IMR-90 (cell line): ENCODE results near the gene CEP72. TPM values are rescaled to one million over a fixed set of nuclear protein-coding genes. Genes with fewer than 3 reads are reported as not detected.

Experiments used
- ATAC-seq: fragments of 200-7000 bp; cut with Tn5 transposase; 2 replicates; pipeline ENCODE4 v1.9.1; 2020; ENCODE audit warnings: low read depth, mild to moderate bottlenecking, moderate library complexity
- BruUV-seq: library from RNA; stranded (reverse); fragments of 400-500 nt; replicated peaks from 2 replicates; lab custom pipeline; 2021; lab: Mats Ljungman, UMichigan
- CTCF ChIA-PET: fragments of 300-600 bp; formaldehyde crosslinking; extraction: SDS; loops from one replicate; lab custom pipeline; 2021; ENCODE audit warnings: antibody characterized with exemption; lab: Yijun Ruan, JAX
- POLR2A ChIA-PET: fragments of 300-600 bp; sonication (Branson Sonifier 250); formaldehyde crosslinking; loops from one replicate; lab custom pipeline; 2022; ENCODE audit warnings: antibody characterized with exemption; ENCODE audit not compliant: unreplicated experiment; lab: Charles Lee
- DNase-seq: peaks from one replicate; pipeline ENCODE4 v3.0.0; 2013
- H2AFZ ChIP-seq: replicated peaks from 2 replicates; pipeline ENCODE3; 2013; ENCODE audit warnings: low read length, mild to moderate bottlenecking; ENCODE audit not compliant: poor library complexity
- H2AK5ac ChIP-seq: 2 replicates; pipeline ENCODE4 v1.6.1; 2013; ENCODE audit warnings: low read depth, low read length, inconsistent platforms
- H2AK9ac ChIP-seq: replicated peaks from 2 replicates; pipeline ENCODE3; 2013; ENCODE audit warnings: mild to moderate bottlenecking, low read depth, low read length, moderate library complexity; ENCODE audit not compliant: poor library complexity
- H2BK120ac ChIP-seq: 2 replicates; pipeline ENCODE4 v1.6.1; 2013; ENCODE audit warnings: low read depth, low read length, inconsistent platforms
- H2BK15ac ChIP-seq: 3 replicates; pipeline ENCODE4 v1.6.1; 2013; ENCODE audit warnings: low read depth, low read length, inconsistent platforms
- H2BK20ac ChIP-seq: 2 replicates; pipeline ENCODE4 v1.6.1; 2013; ENCODE audit warnings: low read depth, mild to moderate bottlenecking, inconsistent platforms, low read length, moderate library complexity
- H2BK5ac ChIP-seq: 2 replicates; pipeline ENCODE4 v1.6.1; 2013; ENCODE audit warnings: mild to moderate bottlenecking, low read depth, low read length, inconsistent platforms; ENCODE audit not compliant: poor library complexity, severe bottlenecking
- H3K14ac ChIP-seq: replicated peaks from 2 replicates; pipeline ENCODE4 v1.6.1; 2013; ENCODE audit warnings: low read depth, low read length, inconsistent platforms
- H3K18ac ChIP-seq: 2 replicates; pipeline ENCODE4 v1.6.1; 2013; ENCODE audit warnings: low read depth, low read length, control low read depth
- H3K23ac ChIP-seq: 2 replicates; pipeline ENCODE4 v1.6.1; 2013; ENCODE audit warnings: low read depth, low read length, inconsistent platforms
- H3K27ac ChIP-seq: 2 replicates; pipeline ENCODE4 v1.5.1; 2013; ENCODE audit warnings: mild to moderate bottlenecking, control low read depth, low read length; ENCODE audit not compliant: insufficient read depth
- H3K27me3 ChIP-seq: 2 replicates; pipeline ENCODE4 v1.6.1; 2013; ENCODE audit warnings: low read length; ENCODE audit not compliant: control insufficient read depth, insufficient read depth
- H3K36me3 ChIP-seq: 2 replicates; pipeline ENCODE4 v1.6.1; 2013; ENCODE audit warnings: low read length, mixed read lengths; ENCODE audit not compliant: control insufficient read depth, insufficient read depth
- H3K4ac ChIP-seq: 2 replicates; pipeline ENCODE4 v1.6.1; 2013; ENCODE audit warnings: low read depth, low read length, inconsistent platforms
- H3K4me1 ChIP-seq: 2 replicates; pipeline ENCODE4 v1.6.1; 2013; ENCODE audit warnings: low read length, mixed read lengths; ENCODE audit not compliant: control insufficient read depth, insufficient read depth
- H3K4me2 ChIP-seq: 2 replicates; pipeline ENCODE4 v1.6.1; 2013; ENCODE audit warnings: low read depth, mild to moderate bottlenecking, control low read depth, low read length, moderate library complexity
- H3K4me3 ChIP-seq: 2 replicates; pipeline ENCODE4 v1.5.1; 2013; ENCODE audit warnings: low read depth, mild to moderate bottlenecking, control low read depth, low read length, moderate library complexity; ENCODE audit not compliant: insufficient read depth
- H3K56ac ChIP-seq: 2 replicates; pipeline ENCODE4 v1.6.1; 2013; ENCODE audit warnings: low read length, inconsistent platforms; ENCODE audit not compliant: insufficient read depth; ENCODE audit errors: extremely low read depth
- H3K79me1 ChIP-seq, 2 experiments: 2 replicates each; pipeline ENCODE4 v1.6.1; 2013; ENCODE audit warnings: low read length in 2 of 2, inconsistent platforms in 1 of 2, low read depth in 1 of 2
- H3K9ac ChIP-seq: 2 replicates; pipeline ENCODE4 v1.6.1; 2013; ENCODE audit warnings: low read depth, low read length, control low read depth
- H3K9me1 ChIP-seq: 2 replicates; pipeline ENCODE4 v1.6.1; 2013; ENCODE audit warnings: low read length, inconsistent platforms; ENCODE audit not compliant: insufficient read depth
- H3K9me3 ChIP-seq: 2 replicates; pipeline ENCODE4 v1.6.1; 2013; ENCODE audit warnings: low read length; ENCODE audit not compliant: control insufficient read depth, insufficient read depth
- H4K20me1 ChIP-seq: 2 replicates; pipeline ENCODE4 v1.6.1; 2013; ENCODE audit warnings: low read length, inconsistent platforms; ENCODE audit not compliant: insufficient read depth
- H4K5ac ChIP-seq: 2 replicates; pipeline ENCODE4 v1.6.1; 2013; ENCODE audit warnings: mild to moderate bottlenecking, low read depth, low read length, control low read depth
- H4K8ac ChIP-seq, 2 experiments: 2 replicates each; pipeline ENCODE4 v1.6.1; 2013; ENCODE audit warnings: low read depth in 2 of 2, low read length in 2 of 2, control low read depth in 1 of 2, inconsistent platforms in 1 of 2
- H4K91ac ChIP-seq: 2 replicates; pipeline ENCODE4 v1.6.1; 2013; ENCODE audit warnings: low read depth, low read length, inconsistent platforms; ENCODE audit not compliant: insufficient read depth
- BHLHE40 ChIP-seq: fragments of 150-350 bp; IDR thresholded peaks from 2 replicates; pipeline ENCODE4 v1.6.1; 2016; ENCODE audit warnings: mild to moderate bottlenecking, low read depth, low read length
- CEBPB ChIP-seq: IDR thresholded peaks from 2 replicates; pipeline ENCODE4 v1.6.1; 2012; ENCODE audit warnings: low read depth, low read length, improper control_type of control experiment
- MXI1 ChIP-seq: IDR thresholded peaks from 2 replicates; pipeline ENCODE4 v1.6.1; 2012; ENCODE audit warnings: low read depth, mild to moderate bottlenecking, low read length, moderate library complexity, borderline replicate concordance
- NFE2L2 ChIP-seq: fragments of 150-350 bp; IDR thresholded peaks from 2 replicates; pipeline ENCODE4 v1.6.1; 2016; ENCODE audit warnings: low read depth, mild to moderate bottlenecking, low read length
- POLR2A ChIP-seq: IDR thresholded peaks from 2 replicates; pipeline ENCODE4 v1.6.1; 2012; ENCODE audit warnings: mild to moderate bottlenecking, low read depth, low read length
- RAD21 ChIP-seq: IDR thresholded peaks from 2 replicates; pipeline ENCODE4 v1.6.1; 2012; ENCODE audit warnings: low read length, improper control_type of control experiment
- RFX5 ChIP-seq: IDR thresholded peaks from 2 replicates; pipeline ENCODE4 v1.8.0; 2012; ENCODE audit warnings: low read depth, mild to moderate bottlenecking, low read length, moderate library complexity
- WGBS, 2 experiments: methylation state at CpG; one replicate each; pipeline versions ENCODE4 v1.1.5 to v1.1.7; 2013; ENCODE audit warnings: missing lambda C conversion rate in 2 of 2; ENCODE audit not compliant: insufficient read length in 1 of 2; ENCODE audit errors: extremely low coverage in 2 of 2; 5-methylcytosine and 5-hydroxymethylcytosine counted together
- dilution Hi-C: fragments of 300-500 bp; cut with HindIII; formaldehyde crosslinking; loops from one replicate; pipeline ENCODE4 v1.14.3; 2018; ENCODE audit warnings: low sequenced_read_pairs; ENCODE audit not compliant: unreplicated experiment
- in situ Hi-C: fragments of 300-500 bp; cut with MboI; formaldehyde crosslinking; loops from 3 replicates; pipeline ENCODE4 v1.14.3; 2019; ENCODE audit warnings: low sequenced_read_pairs, inconsistent platforms, mixed read lengths
- intact Hi-C: fragments of 100-400 bp; cut with micrococcal nuclease; formaldehyde crosslinking; loops from 2 replicates; pipeline ENCODE4 v1.10.0; 2022
- polyA plus RNA-seq, 3 experiments: library from polyadenylated mRNA; depleted of rRNA; stranded (reverse); fragments of >200 nt; gene quantifications; 2 replicates each; pipeline ENCODE4 v1.2.3, GENCODE V29; 2012; ENCODE audit warnings: low replicate concordance in 1 of 3
- total RNA-seq: library from RNA; depleted of rRNA; stranded (reverse); fragments of >200 nt; gene quantifications from 2 replicates; pipeline ENCODE4 v1.2.3, GENCODE V29; 2012
- TF ChIP-seq, protein P1 (sequence below): conservative IDR thresholded peaks from 2 replicates; pipeline ENCODE4 v1.5.1; 2012; ENCODE audit warnings: mild to moderate bottlenecking, low read depth, low read length, improper control_type of control experiment
- TF ChIP-seq, protein P2 (sequence below): fragments of 150-350 bp; IDR thresholded peaks from 2 replicates; pipeline ENCODE4 v1.6.1; 2016; ENCODE audit warnings: low read depth, mild to moderate bottlenecking, low read length, moderate library complexity, borderline replicate concordance

CEP72 gene
- total and polyA plus RNA-seq, 2 of the 4 experiments (the other 2 are of a cell fraction), result 2.9 to 4.3 TPM

DNA sequence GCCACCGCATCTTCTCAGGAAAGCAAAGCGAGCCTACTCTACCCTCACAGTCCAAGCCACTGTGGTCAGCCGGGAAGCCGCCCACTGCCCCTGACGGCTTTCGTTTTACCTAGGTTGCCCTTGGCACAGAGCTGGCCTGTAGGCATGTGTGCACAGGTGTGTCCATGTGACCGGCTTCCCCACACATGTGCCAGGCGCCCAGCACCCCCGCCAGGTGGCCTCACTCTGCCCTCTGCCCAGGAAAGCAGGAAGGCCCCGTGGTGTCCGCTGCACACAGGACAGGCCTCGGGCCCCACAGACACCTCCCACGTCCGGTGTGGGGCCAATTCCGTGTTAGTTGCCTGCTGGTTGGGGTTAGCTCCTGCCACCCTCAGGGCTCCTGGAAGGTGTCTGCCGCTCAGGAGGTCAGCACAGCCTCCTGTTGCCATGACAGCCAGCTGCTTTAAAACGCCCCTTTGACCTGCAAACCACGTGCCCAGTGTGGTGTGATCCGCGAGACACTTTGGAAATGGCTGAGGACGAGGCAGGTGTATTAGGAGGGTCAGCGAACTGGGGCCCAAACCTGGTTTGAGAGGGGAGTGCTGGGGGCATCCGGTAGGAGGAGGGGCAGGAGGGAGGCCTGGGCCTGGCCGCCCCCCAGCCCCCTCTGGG is 52.3 kb downstream of the CEP72 start:
- Histone ChIP-seq H3K18ac (no peak overlapping the region), H4K20me1 (no peaks in the 10 kb centered on the region), H2AK9ac (no peak overlapping the region), H3K4me3 (no peak overlapping the region), H3K4me2 (no peak overlapping the region), H4K5ac (no peak overlapping the region), H3K23ac (no peak overlapping the region), H3K4ac (no peak overlapping the region), H3K36me3 (peaks cover 7% of the 10 kb centered on the region; the same call in 1 of the 2 replicates), H3K79me1 (no peaks in the 10 kb centered on the region), H2AK5ac (no peak overlapping the region), H3K14ac (no peak overlapping the region), H3K56ac (no peak overlapping the region), H2BK15ac (no peak overlapping the region), H3K4me1 (no peaks in the 10 kb centered on the region), H3K9ac (no peak overlapping the region), H4K91ac (no peak overlapping the region), H2BK5ac (no peak overlapping the region), H2BK20ac (no peak overlapping the region), H3K27me3 (no peaks in the 10 kb centered on the region), H2BK120ac (no peak overlapping the region), H3K9me1 (no peaks in the 10 kb centered on the region), H3K27ac (no peak overlapping the region), H2AFZ (peak overlapping the region; percentile 21), H4K8ac (no peak overlapping the region), H3K9me3 (no peaks in the 10 kb centered on the region; the same call in 1 of the 2 replicates)
- ChIA-PET POLR2A (no interaction called here), CTCF (no interaction called here)
- intact Hi-C loops (no loop called here), dilution Hi-C loops (no loop called here), in situ Hi-C loops (no loop called here)
- DNase-seq (no peak), ATAC-seq (no peak)
- WGBS, 2 experiments, result 67% methylated on average over 7 of the region's 24 CpGs; no CpG with 5 or more reads in 1 of the 2 experiments
- BruUV-seq, result no TSS peak
- TF ChIP-seq POLR2A, result no peak
- no peak for TF ChIP-seq NFE2L2
- TF ChIP-seq, protein P1, sequence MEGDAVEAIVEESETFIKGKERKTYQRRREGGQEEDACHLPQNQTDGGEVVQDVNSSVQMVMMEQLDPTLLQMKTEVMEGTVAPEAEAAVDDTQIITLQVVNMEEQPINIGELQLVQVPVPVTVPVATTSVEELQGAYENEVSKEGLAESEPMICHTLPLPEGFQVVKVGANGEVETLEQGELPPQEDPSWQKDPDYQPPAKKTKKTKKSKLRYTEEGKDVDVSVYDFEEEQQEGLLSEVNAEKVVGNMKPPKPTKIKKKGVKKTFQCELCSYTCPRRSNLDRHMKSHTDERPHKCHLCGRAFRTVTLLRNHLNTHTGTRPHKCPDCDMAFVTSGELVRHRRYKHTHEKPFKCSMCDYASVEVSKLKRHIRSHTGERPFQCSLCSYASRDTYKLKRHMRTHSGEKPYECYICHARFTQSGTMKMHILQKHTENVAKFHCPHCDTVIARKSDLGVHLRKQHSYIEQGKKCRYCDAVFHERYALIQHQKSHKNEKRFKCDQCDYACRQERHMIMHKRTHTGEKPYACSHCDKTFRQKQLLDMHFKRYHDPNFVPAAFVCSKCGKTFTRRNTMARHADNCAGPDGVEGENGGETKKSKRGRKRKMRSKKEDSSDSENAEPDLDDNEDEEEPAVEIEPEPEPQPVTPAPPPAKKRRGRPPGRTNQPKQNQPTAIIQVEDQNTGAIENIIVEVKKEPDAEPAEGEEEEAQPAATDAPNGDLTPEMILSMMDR, result no peak
- TF ChIP-seq, protein P2, sequence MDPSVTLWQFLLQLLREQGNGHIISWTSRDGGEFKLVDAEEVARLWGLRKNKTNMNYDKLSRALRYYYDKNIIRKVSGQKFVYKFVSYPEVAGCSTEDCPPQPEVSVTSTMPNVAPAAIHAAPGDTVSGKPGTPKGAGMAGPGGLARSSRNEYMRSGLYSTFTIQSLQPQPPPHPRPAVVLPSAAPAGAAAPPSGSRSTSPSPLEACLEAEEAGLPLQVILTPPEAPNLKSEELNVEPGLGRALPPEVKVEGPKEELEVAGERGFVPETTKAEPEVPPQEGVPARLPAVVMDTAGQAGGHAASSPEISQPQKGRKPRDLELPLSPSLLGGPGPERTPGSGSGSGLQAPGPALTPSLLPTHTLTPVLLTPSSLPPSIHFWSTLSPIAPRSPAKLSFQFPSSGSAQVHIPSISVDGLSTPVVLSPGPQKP, result no peak
- no peak for TF ChIP-seq RFX5
- TF ChIP-seq BHLHE40, result no peak
- no peak for TF ChIP-seq CEBPB
- no peak for TF ChIP-seq MXI1
- no peak for TF ChIP-seq RAD21
